CD14-positive monocyte (primary cell): ENCODE data around the gene KIAA1328. TPM values are rescaled to one million over a fixed set of nuclear protein-coding genes. Genes with fewer than 3 reads are reported as not detected.

Source experiments
- DNase-seq, 3 donors: peaks; one replicate each; pipeline ENCODE4 v3.0.0-alpha.2; 2011 to 2022
- H2AFZ ChIP-seq: 2 replicates; pipeline ENCODE4 v1.6.0; 2012; ENCODE audit warnings: mild to moderate bottlenecking, low read depth, low read length, inconsistent platforms; ENCODE audit not compliant: insufficient read depth, poor library complexity, severe bottlenecking
- H3K27ac ChIP-seq, 2 donors: 1 replicate in 1 of 2; 2 replicates in 1 of 2; pipeline ENCODE4 v1.5.1; 2012 to 2013; ENCODE audit warnings: low read length in 2 of 2, control low read depth in 1 of 2, inconsistent platforms in 1 of 2, low read depth in 1 of 2, mild to moderate bottlenecking in 1 of 2
- H3K27me3 ChIP-seq, 2 donors: one replicate each; pipeline versions ENCODE4 v1.6.0 to v1.6.1; 2011 to 2013; ENCODE audit warnings: low read length in 2 of 2; ENCODE audit not compliant: control insufficient read depth in 2 of 2, insufficient read depth in 2 of 2
- H3K36me3 ChIP-seq, 2 donors: replicated peaks in 1 of 2; 1 replicate in 1 of 2; 2 replicates in 1 of 2; pipeline versions ENCODE4 v1.5.1 to v1.6.1; 2012 to 2013; ENCODE audit warnings: low read length in 2 of 2, control low read depth in 1 of 2, inconsistent platforms in 1 of 2, mild to moderate bottlenecking in 1 of 2; ENCODE audit not compliant: insufficient read depth in 2 of 2, control insufficient read depth in 1 of 2
- H3K4me1 ChIP-seq, 2 donors: 1 replicate in 1 of 2; 2 replicates in 1 of 2; pipeline versions ENCODE4 v1.5.1 to v1.6.1; 2012 to 2013; ENCODE audit warnings: low read length in 2 of 2, control low read depth in 1 of 2, inconsistent platforms in 1 of 2, mild to moderate bottlenecking in 1 of 2, moderate library complexity in 1 of 2; ENCODE audit not compliant: insufficient read depth in 2 of 2, control insufficient read depth in 1 of 2
- H3K4me2 ChIP-seq: replicated peaks from 2 replicates; pipeline ENCODE3; 2012; ENCODE audit warnings: low read length, moderate library complexity, mild to moderate bottlenecking; ENCODE audit not compliant: poor library complexity, severe bottlenecking; ENCODE audit errors: extremely low read depth
- H3K4me3 ChIP-seq, 3 experiments: fragments of 200-600 bp in 1 of 3; sonication (generic) in 1 of 3; replicated peaks in 1 of 3; 1 replicate in 2 of 3; 2 replicates in 1 of 3; pipeline ENCODE4 v1.5.1; 2011 to 2013; ENCODE audit warnings: low read length in 3 of 3, mild to moderate bottlenecking in 3 of 3, control low read depth in 2 of 3, low read depth in 2 of 3, inconsistent platforms in 1 of 3, moderate library complexity in 1 of 3
- H3K79me2 ChIP-seq: 2 replicates; pipeline ENCODE4 v1.6.0; 2012; ENCODE audit warnings: mild to moderate bottlenecking, control low read depth, inconsistent platforms, low read length, moderate library complexity; ENCODE audit not compliant: insufficient read depth
- H3K9ac ChIP-seq: 2 replicates; pipeline ENCODE4 v1.6.0; 2017; ENCODE audit warnings: low read length, mild to moderate bottlenecking; ENCODE audit not compliant: insufficient read depth, poor library complexity, severe bottlenecking
- H3K9me3 ChIP-seq, 2 donors: replicated peaks in 1 of 2; 1 replicate in 1 of 2; 2 replicates in 1 of 2; pipeline versions ENCODE4 v1.5.1 to v1.6.1; 2012 to 2013; ENCODE audit warnings: low read length in 2 of 2, control low read depth in 1 of 2; ENCODE audit not compliant: control insufficient read depth in 1 of 2, insufficient read depth in 1 of 2
- H4K20me1 ChIP-seq: 2 replicates; pipeline ENCODE4 v1.6.0; 2012; ENCODE audit warnings: mild to moderate bottlenecking, low read length, control low read depth, moderate library complexity; ENCODE audit not compliant: insufficient read depth
- H3K27ac Mint-ChIP-seq, 7 donors: one replicate each; pipeline ENCODE4 v1.8.0; 2020; ENCODE audit warnings: mild to moderate bottlenecking in 7 of 7, mixed read lengths in 7 of 7, moderate library complexity in 6 of 7, inconsistent platforms in 2 of 7
- H3K27me3 Mint-ChIP-seq, 3 donors: one replicate each; pipeline ENCODE4 v1.8.0; 2021 to 2022; ENCODE audit warnings: low read depth in 3 of 3, mild to moderate bottlenecking in 3 of 3, mixed read lengths in 3 of 3, moderate library complexity in 3 of 3, inconsistent platforms in 1 of 3
- H3K36me3 Mint-ChIP-seq, 2 donors: one replicate each; pipeline ENCODE4 v1.8.0; 2020; ENCODE audit warnings: mixed read lengths in 2 of 2, inconsistent platforms in 1 of 2, mild to moderate bottlenecking in 1 of 2
- H3K4me1 Mint-ChIP-seq: one replicate; pipeline ENCODE4 v1.8.0; 2020; ENCODE audit warnings: mild to moderate bottlenecking, mixed read lengths
- H3K4me3 Mint-ChIP-seq, 2 donors: one replicate each; pipeline ENCODE4 v1.8.0; 2020; ENCODE audit warnings: mild to moderate bottlenecking in 2 of 2, mixed read lengths in 2 of 2, moderate library complexity in 1 of 2
- H3K9me3 Mint-ChIP-seq, 7 donors: one replicate each; pipeline ENCODE4 v1.8.0; 2020 to 2022; ENCODE audit warnings: mixed read lengths in 7 of 7, mild to moderate bottlenecking in 6 of 7, moderate library complexity in 6 of 7, inconsistent platforms in 2 of 7
- WGBS: methylation state at CpG from one replicate; pipeline ENCODE4 v1.1.5; 2013; ENCODE audit warnings: missing lambda C conversion rate; ENCODE audit not compliant: insufficient coverage; 5-methylcytosine and 5-hydroxymethylcytosine counted together
- intact Hi-C, 2 donors: fragments of 100-400 bp; cut with micrococcal nuclease; formaldehyde crosslinking; loops; one replicate each; pipeline versions ENCODE4 v1.15.0 to v1.15.1; 2023
- polyA plus RNA-seq, 3 donors: library from polyadenylated mRNA; depleted of rRNA in 1 of 3; unstranded in 2 of 3; stranded (reverse) in 1 of 3; fragments of 300-500 nt in 2 of 3; fragments of >200 nt in 1 of 3; fragmentation: Illumina TruSeq in 2 of 3; gene quantifications; 1 replicate in 2 of 3; 2 replicates in 1 of 3; pipeline ENCODE4 v1.2.3, GENCODE V29; 2012 to 2021
- TF ChIP-seq, protein P1 (sequence below): fragments of 200-600 bp; IDR thresholded peaks from one replicate; pipeline ENCODE4 v1.8.0; 2022; ENCODE audit warnings: antibody characterized with exemption, mild to moderate bottlenecking

Gene KIAA1328
- polyA plus RNA-seq, 3 donors, result 3.7 to 3.9 (median 3.8) TPM

GRCh38 chr18:37265382-37265781 is 436.5 kb downstream of the KIAA1328 start:
- no peaks in the 10 kb centered on the region for H3K36me3 Mint-ChIP-seq
- H3K27ac ChIP-seq, result no peak overlapping the region
- TF ChIP-seq, protein P1, sequence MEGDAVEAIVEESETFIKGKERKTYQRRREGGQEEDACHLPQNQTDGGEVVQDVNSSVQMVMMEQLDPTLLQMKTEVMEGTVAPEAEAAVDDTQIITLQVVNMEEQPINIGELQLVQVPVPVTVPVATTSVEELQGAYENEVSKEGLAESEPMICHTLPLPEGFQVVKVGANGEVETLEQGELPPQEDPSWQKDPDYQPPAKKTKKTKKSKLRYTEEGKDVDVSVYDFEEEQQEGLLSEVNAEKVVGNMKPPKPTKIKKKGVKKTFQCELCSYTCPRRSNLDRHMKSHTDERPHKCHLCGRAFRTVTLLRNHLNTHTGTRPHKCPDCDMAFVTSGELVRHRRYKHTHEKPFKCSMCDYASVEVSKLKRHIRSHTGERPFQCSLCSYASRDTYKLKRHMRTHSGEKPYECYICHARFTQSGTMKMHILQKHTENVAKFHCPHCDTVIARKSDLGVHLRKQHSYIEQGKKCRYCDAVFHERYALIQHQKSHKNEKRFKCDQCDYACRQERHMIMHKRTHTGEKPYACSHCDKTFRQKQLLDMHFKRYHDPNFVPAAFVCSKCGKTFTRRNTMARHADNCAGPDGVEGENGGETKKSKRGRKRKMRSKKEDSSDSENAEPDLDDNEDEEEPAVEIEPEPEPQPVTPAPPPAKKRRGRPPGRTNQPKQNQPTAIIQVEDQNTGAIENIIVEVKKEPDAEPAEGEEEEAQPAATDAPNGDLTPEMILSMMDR, result no peak

DNA sequence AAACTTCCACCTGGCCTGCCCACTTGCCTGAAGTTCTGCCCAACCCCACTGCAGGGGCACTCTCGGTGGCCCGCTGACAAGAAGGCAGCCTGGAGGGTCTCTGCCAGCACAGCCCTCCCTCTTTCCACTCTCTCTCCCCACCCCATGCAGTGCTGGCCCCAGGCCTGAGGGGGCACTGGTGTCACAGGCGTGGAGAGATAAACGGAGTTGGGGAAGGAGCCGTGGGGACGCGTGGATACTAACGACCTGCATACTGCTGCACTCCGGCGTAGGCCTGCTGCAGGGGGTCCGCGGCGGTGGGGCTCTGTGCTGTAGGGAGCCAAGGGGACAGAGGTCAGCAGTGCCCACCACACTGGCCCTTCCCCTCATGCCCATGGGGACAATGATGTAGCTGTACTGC is 437.4 kb downstream of the KIAA1328 start:
- H2AFZ ChIP-seq, result no peak overlapping the region
- H3K9ac ChIP-seq, result no peak overlapping the region
- H3K27me3 ChIP-seq, result no peaks in the 10 kb centered on the region
- no peaks in the 10 kb centered on the region for H3K4me1 ChIP-seq
- H3K27ac ChIP-seq, result no peak overlapping the region
- H3K4me3 ChIP-seq, result no peak overlapping the region
- no peak overlapping the region for H3K4me3 Mint-ChIP-seq
- no peaks in the 10 kb centered on the region for H3K4me1 Mint-ChIP-seq
- no peak overlapping the region for H3K4me2 ChIP-seq
- no peaks in the 10 kb centered on the region for H3K79me2 ChIP-seq
- peaks cover 0 to 8% (median 3%) of the 10 kb centered on the region in 7 donors for H3K9me3 Mint-ChIP-seq
- 46% methylated on average over 6 of the region's 13 CpGs for WGBS
- H3K27ac Mint-ChIP-seq, result no peak overlapping the region
- TF ChIP-seq, protein P1, result no peak
- H3K36me3 ChIP-seq, result no peaks in the 10 kb centered on the region
- no peak for DNase-seq
- H4K20me1 ChIP-seq, result no peaks in the 10 kb centered on the region
- H3K36me3 Mint-ChIP-seq, result no peaks in the 10 kb centered on the region
- H3K9me3 ChIP-seq, result no peaks in the 10 kb centered on the region
- intact Hi-C loops, result no loop called here
- peaks cover 0 to 4% (median 3%) of the 10 kb centered on the region in 3 donors for H3K27me3 Mint-ChIP-seq

More at GRCh38 chr18:37265382-37265781, 436.5 kb downstream of the KIAA1328 start:
- Histone ChIP-seq H3K36me3 (no peaks in the 10 kb centered on the region), H3K79me2 (no peaks in the 10 kb centered on the region), H3K27me3 (no peaks in the 10 kb centered on the region), H3K9ac (no peak overlapping the region), H3K4me2 (no peak overlapping the region), H3K9me3 (no peaks in the 10 kb centered on the region), H4K20me1 (no peaks in the 10 kb centered on the region), H3K4me1 (no peaks in the 10 kb centered on the region), H2AFZ (no peak overlapping the region), H3K4me3 (no peak overlapping the region)
- Mint-ChIP-seq H3K4me3 (no peak overlapping the region), H3K27me3 (peaks cover 0 to 4% (median 3%) of the 10 kb centered on the region in 3 donors), H3K27ac (peak overlapping the region in 1 of 7 donors; percentile 76), H3K9me3 (peaks cover 0 to 6% (median 0%) of the 10 kb centered on the region in 7 donors), H3K4me1 (no peaks in the 10 kb centered on the region)
- intact Hi-C loops, result no loop called here
- 83% methylated on average over 1 of the region's 2 CpGs for WGBS
- DNase-seq, result no peak
